K562 (cell line): ENCODE results near the gene SYNM. TPM values are rescaled to one million over a fixed set of nuclear protein-coding genes. Genes with fewer than 3 reads are reported as not detected.

Source experiments
- ATAC-seq: fragments of 200-7000 bp; cut with Tn5 transposase; 3 replicates; pipeline ENCODE4 v1.9.1; 2020; ENCODE audit warnings: moderate library complexity
- BruUV-seq: library from RNA; stranded (reverse); fragments of 400-500 nt; replicated peaks from 2 replicates; lab custom pipeline; 2021; lab: Mats Ljungman, UMichigan
- CTCF ChIA-PET: fragments of 300-600 bp; formaldehyde crosslinking; extraction: SDS; loops from one replicate; lab custom pipeline; 2021; ENCODE audit warnings: low intra/inter-chr PET ratio; lab: Yijun Ruan, JAX
- POLR2A ChIA-PET: fragments of 300-600, 350-650 bp; sonication (Branson Sonifier 250); formaldehyde crosslinking; extraction: SDS; loops from one replicate; lab custom pipeline; 2021; ENCODE audit warnings: antibody characterized with exemption, inconsistent platforms; lab: Yijun Ruan, JAX
- DNase-seq, 4 experiments: peaks; one replicate each; pipeline versions ENCODE4 v3.0.0 to v3.0.0-alpha.2; 2011 to 2018; ENCODE audit warnings: low spot score in 3 of 4, mixed read lengths in 3 of 4; ENCODE audit errors: extremely low read depth in 1 of 4
- FAIRE-seq: peaks from 2 replicates; lab custom pipeline; 2011; peaks lifted over from hg19 to GRCh38; lab: Jason Lieb, UNC
- H2AFZ ChIP-seq: 2 replicates; pipeline ENCODE4 v1.6.0; 2011; ENCODE audit warnings: low read depth, low read length, control low read depth, inconsistent platforms
- H3K27ac ChIP-seq: fragments of 200-600 bp; 3 replicates; pipeline ENCODE4 v1.8.0; 2011; ENCODE audit warnings: low read depth, mild to moderate bottlenecking, control low read depth, inconsistent platforms, low read length, moderate library complexity, mixed read lengths; ENCODE audit errors: extremely low read depth
- H3K27me3 ChIP-seq, 2 experiments: fragments of 300-600 bp in 1 of 2; 2 replicates in 1 of 2; 3 replicates in 1 of 2; pipeline versions ENCODE4 v1.6.0 to v1.8.0; 2011; ENCODE audit warnings: inconsistent platforms in 2 of 2, low read length in 2 of 2, mild to moderate bottlenecking in 1 of 2, mixed read lengths in 1 of 2, moderate library complexity in 1 of 2; ENCODE audit not compliant: control insufficient read depth in 2 of 2, insufficient read depth in 2 of 2
- H3K36me3 ChIP-seq: fragments of 300-600 bp; 3 replicates; pipeline ENCODE4 v1.8.0; 2011; ENCODE audit warnings: mild to moderate bottlenecking, low read length, inconsistent platforms; ENCODE audit not compliant: control insufficient read depth, insufficient read depth
- H3K4me1 ChIP-seq, 2 experiments: fragments of 200-600 bp in 1 of 2; replicated peaks in 1 of 2; 2 replicates in 1 of 2; 3 replicates in 1 of 2; pipeline versions ENCODE4 v1.5.1 to v1.8.0; 2011; ENCODE audit warnings: inconsistent platforms in 2 of 2, low read length in 2 of 2, mild to moderate bottlenecking in 1 of 2, mixed read lengths in 1 of 2, moderate library complexity in 1 of 2; ENCODE audit not compliant: control insufficient read depth in 2 of 2, insufficient read depth in 2 of 2
- H3K4me2 ChIP-seq: 2 replicates; pipeline ENCODE4 v1.6.1; 2011; ENCODE audit warnings: low read length, control low read depth, inconsistent platforms, mixed read lengths; ENCODE audit not compliant: insufficient read depth
- H3K4me3 ChIP-seq: fragments of 200-600 bp; sonication (generic), shearing (Covaris generic); 2 replicates; pipeline ENCODE4 v1.5.1; 2016; ENCODE audit warnings: control low read depth, inconsistent platforms
- H3K79me2 ChIP-seq: fragments of 200-600 bp; 3 replicates; pipeline ENCODE4 v1.8.0; 2011; ENCODE audit warnings: low read length, inconsistent platforms; ENCODE audit not compliant: control insufficient read depth, insufficient read depth
- H3K9ac ChIP-seq, 2 experiments: 2 replicates each; pipeline versions ENCODE4 v1.6.0 to v1.6.1; 2011; ENCODE audit warnings: low read depth in 2 of 2, low read length in 2 of 2, control low read depth in 1 of 2, inconsistent platforms in 1 of 2, mild to moderate bottlenecking in 1 of 2, mixed read lengths in 1 of 2; ENCODE audit not compliant: insufficient read depth in 1 of 2
- H3K9me1 ChIP-seq: one replicate; pipeline ENCODE4 v1.6.0; 2011; ENCODE audit warnings: inconsistent platforms, mild to moderate bottlenecking, low read length, moderate library complexity; ENCODE audit not compliant: control insufficient read depth, insufficient read depth
- H3K9me3 ChIP-seq: replicated peaks from 2 replicates; pipeline ENCODE4 v1.5.1; 2011; ENCODE audit warnings: low read depth, low read length, inconsistent platforms; ENCODE audit not compliant: control insufficient read depth, insufficient read depth
- H4K20me1 ChIP-seq: replicated peaks from 2 replicates; pipeline ENCODE4 v1.6.1; 2011; ENCODE audit warnings: low read length, inconsistent platforms, mixed read lengths; ENCODE audit not compliant: control insufficient read depth, insufficient read depth
- EHMT2 ChIP-seq: fragments of 450-650 bp; IDR thresholded peaks from 2 replicates; pipeline ENCODE4 v1.6.1; 2018; ENCODE audit warnings: antibody characterized with exemption
- EWSR1 ChIP-seq: fragments of 450-650 bp; IDR thresholded peaks from 2 replicates; pipeline ENCODE4 v1.6.1; 2018; ENCODE audit warnings: borderline replicate concordance, mild to moderate bottlenecking, low read depth, moderate library complexity; ENCODE audit not compliant: partially characterized antibody
- HDAC3 ChIP-seq: fragments of 450-650 bp; IDR thresholded peaks from 2 replicates; pipeline ENCODE4 v1.6.1; 2018; ENCODE audit warnings: borderline replicate concordance, mild to moderate bottlenecking, moderate library complexity; ENCODE audit not compliant: partially characterized antibody
- HDAC6 ChIP-seq: IDR thresholded peaks from 2 replicates; pipeline ENCODE4 v1.6.1; 2012; ENCODE audit warnings: low read depth, mild to moderate bottlenecking, control low read depth, inconsistent platforms, low read length, moderate library complexity
- KLF6 ChIP-seq: fragments of 250-450 bp; sonication (Bioruptor Pico); IDR thresholded peaks from 2 replicates; pipeline ENCODE4 v1.4.0; 2020; ENCODE audit warnings: mild to moderate bottlenecking, moderate library complexity, borderline replicate concordance
- MCM7 ChIP-seq, 2 experiments: fragments of 450-650 bp; IDR thresholded peaks; 2 replicates each; pipeline ENCODE4 v1.6.1; 2016 to 2018
- POLR2AphosphoS5 ChIP-seq: IDR thresholded peaks from 2 replicates; pipeline ENCODE4 v1.6.1; 2011; ENCODE audit warnings: mild to moderate bottlenecking, low read depth, low read length, moderate library complexity; ENCODE audit not compliant: control insufficient read depth, insufficient read depth
- ZNF140 ChIP-seq: fragments of 250-450 bp; sonication (Bioruptor Pico); IDR thresholded peaks from 2 replicates; pipeline ENCODE4 v1.8.0; 2021; ENCODE audit warnings: moderate library complexity, mild to moderate bottlenecking, inconsistent platforms
- ZNF324 ChIP-seq: fragments of 250-450 bp; sonication (Bioruptor Pico); IDR thresholded peaks from 2 replicates; pipeline ENCODE4 v1.4.0; 2020; ENCODE audit warnings: mild to moderate bottlenecking
- WGBS: fragments of 100-300 bp; shearing (Covaris generic); methylation state at CpG from one replicate; pipeline ENCODE4 v1.1.6; 2016; ENCODE audit warnings: low coverage, mixed read lengths; ENCODE audit not compliant: insufficient coverage; ENCODE audit errors: missing lambda C conversion rate; 5-methylcytosine and 5-hydroxymethylcytosine counted together
- in situ Hi-C: fragments of 300-500 bp; cut with MboI; formaldehyde crosslinking; loops from 4 replicates; pipeline ENCODE4 v1.15.0; 2018; ENCODE audit warnings: inconsistent platforms, mixed read lengths
- intact Hi-C: fragments of 100-400 bp; cut with micrococcal nuclease; formaldehyde crosslinking; loops from 2 replicates; pipeline ENCODE4 v1.14.2; 2022
- polyA plus RNA-seq, 8 experiments: library from polyadenylated mRNA; depleted of rRNA in 4 of 8; stranded (reverse) in 5 of 8; unstranded in 3 of 8; fragments of >200 nt; fragmentation: Nextera tagmentation in 2 of 8; fragmentation: Illumina TruSeq in 1 of 8; extraction: Ambion mirVana in 2 of 8; extraction: Trizol in 1 of 8; gene quantifications; 2 replicates each; pipeline versions ENCODE4 v1.2.1 to v1.2.3, GENCODE V29; 2011 to 2014; ENCODE audit warnings: inconsistent platforms in 1 of 8, missing spikeins in 1 of 8
- total RNA-seq, 7 experiments: library from RNA; depleted of rRNA in 6 of 7; stranded (reverse); fragments of >200 nt in 6 of 7; fragmentation: Illumina TruSeq in 2 of 7; extraction: Trizol in 2 of 7; gene quantifications; 2 replicates each; pipeline versions ENCODE4 v1.2.1 to v1.2.3, GENCODE V29; 2011 to 2021; ENCODE audit warnings: low replicate concordance in 1 of 7
- TF ChIP-seq, protein P1 (sequence below): sonication (generic); formaldehyde crosslinking; IDR thresholded peaks from 2 replicates; pipeline ENCODE4 v1.8.0; 2022; ENCODE audit warnings: missing genetic modification reagents, mild to moderate bottlenecking, moderate library complexity, borderline replicate concordance
- TF ChIP-seq, protein P2 (sequence below), 2 experiments: fragments of 200-800 bp in 1 of 2; sonication (Bioruptor generic) in 1 of 2; sonication (generic) in 1 of 2; formaldehyde crosslinking in 1 of 2; IDR thresholded peaks in 1 of 2; conservative IDR thresholded peaks in 1 of 2; 2 replicates each; pipeline versions ENCODE4 v1.5.0 to v1.6.1; 2016 to 2020; ENCODE audit warnings: missing compliant biosample characterization in 1 of 2, missing genetic modification characterization in 1 of 2, missing genetic modification reagents in 1 of 2
- TF ChIP-seq, protein P3 (sequence below): IDR thresholded peaks from 2 replicates; pipeline ENCODE4 v1.6.1; 2011; ENCODE audit warnings: borderline replicate concordance, low read depth, mild to moderate bottlenecking, moderate library complexity, low read length; ENCODE audit not compliant: insufficient read depth, poor library complexity, severe bottlenecking
- TF ChIP-seq, protein P4 (sequence below): fragments of 450-650 bp; formaldehyde crosslinking; IDR thresholded peaks from 2 replicates; pipeline ENCODE4 v1.4.0; 2022; ENCODE audit warnings: missing genetic modification characterization

The SYNM gene
- total and polyA plus RNA-seq, 9 of the 15 experiments (the other 6 are each of a cell fraction or from before 2014, with no cell fraction given): 0.01 to 0.42 (median 0.13) TPM

DNA sequence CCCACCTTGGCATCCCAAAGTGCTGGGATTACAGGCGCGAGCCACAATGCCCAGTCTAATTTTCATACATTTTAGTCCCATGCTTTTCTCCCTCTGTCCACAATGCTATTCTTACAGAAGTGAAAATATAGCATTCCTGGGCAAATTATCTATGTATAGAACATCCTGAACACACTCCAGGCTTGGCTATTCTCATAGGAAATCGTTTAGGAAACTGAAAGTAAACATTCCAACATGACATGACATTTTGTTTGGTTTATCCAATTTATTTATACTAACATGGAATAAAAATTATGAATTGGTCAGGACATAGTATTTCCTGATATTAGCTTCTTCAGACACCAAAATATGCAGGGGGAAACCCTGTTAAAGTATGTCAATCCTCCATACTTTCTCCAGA is 52.6 kb downstream of the SYNM start:
- Histone ChIP-seq H3K9ac (no peak overlapping the region), H3K4me1 (peaks cover 0 to 2% of the 10 kb centered on the region in 2 experiments; a peak in 2 of 5 replicates), H2AFZ (no peak overlapping the region), H3K79me2 (no peaks in the 10 kb centered on the region), H3K27me3 (no peaks in the 10 kb centered on the region), H3K9me1 (no peaks in the 10 kb centered on the region), H3K4me2 (no peak overlapping the region), H3K36me3 (no peaks in the 10 kb centered on the region), H3K4me3 (no peak overlapping the region), H3K27ac (no peak overlapping the region), H4K20me1 (no peaks in the 10 kb centered on the region), H3K9me3 (no peaks in the 10 kb centered on the region)
- FAIRE-seq (no peak), ATAC-seq (no peak), DNase-seq (no peak)
- no TSS peak for BruUV-seq
- intact Hi-C loops (loop anchor here (5.0 kb wide), 1 partner anchor 55 kb away; no protein-coding TSS in a partner anchor), in situ Hi-C loops (no loop called here)
- ChIA-PET CTCF (no interaction called here), POLR2A (interaction anchor here (0.5 to 1.2 kb wide), 3 partner anchors 10 to 74 kb away, joined by 3 to 4 read pairs (median 3); no protein-coding TSS in a partner anchor)
- WGBS: 8% methylated on average over 1 of the region's 3 CpGs
- TF ChIP-seq EWSR1: no peak
- no peak for TF ChIP-seq HDAC3
- TF ChIP-seq ZNF140 (CRISPR knock-in tag): no peak
- TF ChIP-seq, protein P1, sequence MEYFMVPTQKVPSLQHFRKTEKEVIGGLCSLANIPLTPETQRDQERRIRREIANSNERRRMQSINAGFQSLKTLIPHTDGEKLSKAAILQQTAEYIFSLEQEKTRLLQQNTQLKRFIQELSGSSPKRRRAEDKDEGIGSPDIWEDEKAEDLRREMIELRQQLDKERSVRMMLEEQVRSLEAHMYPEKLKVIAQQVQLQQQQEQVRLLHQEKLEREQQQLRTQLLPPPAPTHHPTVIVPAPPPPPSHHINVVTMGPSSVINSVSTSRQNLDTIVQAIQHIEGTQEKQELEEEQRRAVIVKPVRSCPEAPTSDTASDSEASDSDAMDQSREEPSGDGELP (CRISPR knock-in tag): no peak
- TF ChIP-seq EHMT2: no peak
- no peak for TF ChIP-seq POLR2AphosphoS5
- TF ChIP-seq, protein P2, sequence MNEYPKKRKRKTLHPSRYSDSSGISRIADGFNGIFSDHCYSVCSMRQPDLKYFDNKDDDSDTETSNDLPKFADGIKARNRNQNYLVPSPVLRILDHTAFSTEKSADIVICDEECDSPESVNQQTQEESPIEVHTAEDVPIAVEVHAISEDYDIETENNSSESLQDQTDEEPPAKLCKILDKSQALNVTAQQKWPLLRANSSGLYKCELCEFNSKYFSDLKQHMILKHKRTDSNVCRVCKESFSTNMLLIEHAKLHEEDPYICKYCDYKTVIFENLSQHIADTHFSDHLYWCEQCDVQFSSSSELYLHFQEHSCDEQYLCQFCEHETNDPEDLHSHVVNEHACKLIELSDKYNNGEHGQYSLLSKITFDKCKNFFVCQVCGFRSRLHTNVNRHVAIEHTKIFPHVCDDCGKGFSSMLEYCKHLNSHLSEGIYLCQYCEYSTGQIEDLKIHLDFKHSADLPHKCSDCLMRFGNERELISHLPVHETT (CRISPR knock-in tag; conservative IDR thresholded peaks at IDR 0.05 in 1 of 2, IDR thresholded peaks at IDR 0.05 in 1 of 2): no peak
- no peak for TF ChIP-seq HDAC6
- TF ChIP-seq KLF6: no peak
- no peak for TF ChIP-seq MCM7 (IDR thresholded peaks at IDR 0.05)
- TF ChIP-seq, protein P3, sequence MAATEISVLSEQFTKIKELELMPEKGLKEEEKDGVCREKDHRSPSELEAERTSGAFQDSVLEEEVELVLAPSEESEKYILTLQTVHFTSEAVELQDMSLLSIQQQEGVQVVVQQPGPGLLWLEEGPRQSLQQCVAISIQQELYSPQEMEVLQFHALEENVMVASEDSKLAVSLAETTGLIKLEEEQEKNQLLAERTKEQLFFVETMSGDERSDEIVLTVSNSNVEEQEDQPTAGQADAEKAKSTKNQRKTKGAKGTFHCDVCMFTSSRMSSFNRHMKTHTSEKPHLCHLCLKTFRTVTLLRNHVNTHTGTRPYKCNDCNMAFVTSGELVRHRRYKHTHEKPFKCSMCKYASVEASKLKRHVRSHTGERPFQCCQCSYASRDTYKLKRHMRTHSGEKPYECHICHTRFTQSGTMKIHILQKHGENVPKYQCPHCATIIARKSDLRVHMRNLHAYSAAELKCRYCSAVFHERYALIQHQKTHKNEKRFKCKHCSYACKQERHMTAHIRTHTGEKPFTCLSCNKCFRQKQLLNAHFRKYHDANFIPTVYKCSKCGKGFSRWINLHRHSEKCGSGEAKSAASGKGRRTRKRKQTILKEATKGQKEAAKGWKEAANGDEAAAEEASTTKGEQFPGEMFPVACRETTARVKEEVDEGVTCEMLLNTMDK: no peak
- no peak for TF ChIP-seq ZNF324 (CRISPR knock-in tag)
- TF ChIP-seq, protein P4, sequence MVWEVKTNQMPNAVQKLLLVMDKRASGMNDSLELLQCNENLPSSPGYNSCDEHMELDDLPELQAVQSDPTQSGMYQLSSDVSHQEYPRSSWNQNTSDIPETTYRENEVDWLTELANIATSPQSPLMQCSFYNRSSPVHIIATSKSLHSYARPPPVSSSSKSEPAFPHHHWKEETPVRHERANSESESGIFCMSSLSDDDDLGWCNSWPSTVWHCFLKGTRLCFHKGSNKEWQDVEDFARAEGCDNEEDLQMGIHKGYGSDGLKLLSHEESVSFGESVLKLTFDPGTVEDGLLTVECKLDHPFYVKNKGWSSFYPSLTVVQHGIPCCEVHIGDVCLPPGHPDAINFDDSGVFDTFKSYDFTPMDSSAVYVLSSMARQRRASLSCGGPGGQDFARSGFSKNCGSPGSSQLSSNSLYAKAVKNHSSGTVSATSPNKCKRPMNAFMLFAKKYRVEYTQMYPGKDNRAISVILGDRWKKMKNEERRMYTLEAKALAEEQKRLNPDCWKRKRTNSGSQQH: no peak
